GM19043 (cell line): ENCODE data around the gene SNX17.
"Not testable (repeated sequence)": the region's sequence is repeated elsewhere in the genome, so short reads cannot be mapped to it uniquely, and the experiment has no call there.

Source experiments
- ATAC-seq: cut with Tn5 transposase; IDR thresholded peaks from one replicate; pipeline ENCODE4 v1.9.1; 2021; ENCODE audit warnings: low read depth; ENCODE audit not compliant: unreplicated experiment

Gene SNX17

GRCh38 chr2:27393225-27393624 is 22.8 kb downstream of the SNX17 start:
- no peak for ATAC-seq

DNA sequence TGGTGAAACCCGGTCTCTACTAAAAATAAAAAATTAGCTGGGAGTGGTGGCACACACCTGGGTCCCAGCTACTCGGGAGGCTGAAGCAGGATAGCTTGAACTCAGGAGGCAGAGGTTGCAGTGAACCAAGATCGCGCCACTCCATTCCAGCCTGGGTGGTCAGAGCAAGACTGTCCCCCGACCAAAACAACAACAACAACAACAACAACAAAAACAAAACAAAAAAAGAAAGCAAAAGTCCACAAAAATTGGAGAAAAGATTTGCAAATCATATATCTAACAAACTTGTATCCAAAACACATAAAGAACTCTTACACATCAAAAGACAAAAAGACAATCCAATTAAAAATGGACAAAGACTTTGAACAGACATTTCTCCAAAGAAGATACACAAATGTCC is 28.5 kb downstream of the SNX17 start:
- no peak for ATAC-seq

- no peak for ATAC-seq
These were observed 30.1 kb downstream of the SNX17 start for GRCh38 chr2:27400348-27401135.

- no peak for ATAC-seq
These were observed 37.5 kb downstream of the SNX17 start for GRCh38 chr2:27407798-27408491.

GRCh38 chr2:27408601-27409320 is 38.3 kb downstream of the SNX17 start:
- ATAC-seq, result peak; percentile 5

DNA sequence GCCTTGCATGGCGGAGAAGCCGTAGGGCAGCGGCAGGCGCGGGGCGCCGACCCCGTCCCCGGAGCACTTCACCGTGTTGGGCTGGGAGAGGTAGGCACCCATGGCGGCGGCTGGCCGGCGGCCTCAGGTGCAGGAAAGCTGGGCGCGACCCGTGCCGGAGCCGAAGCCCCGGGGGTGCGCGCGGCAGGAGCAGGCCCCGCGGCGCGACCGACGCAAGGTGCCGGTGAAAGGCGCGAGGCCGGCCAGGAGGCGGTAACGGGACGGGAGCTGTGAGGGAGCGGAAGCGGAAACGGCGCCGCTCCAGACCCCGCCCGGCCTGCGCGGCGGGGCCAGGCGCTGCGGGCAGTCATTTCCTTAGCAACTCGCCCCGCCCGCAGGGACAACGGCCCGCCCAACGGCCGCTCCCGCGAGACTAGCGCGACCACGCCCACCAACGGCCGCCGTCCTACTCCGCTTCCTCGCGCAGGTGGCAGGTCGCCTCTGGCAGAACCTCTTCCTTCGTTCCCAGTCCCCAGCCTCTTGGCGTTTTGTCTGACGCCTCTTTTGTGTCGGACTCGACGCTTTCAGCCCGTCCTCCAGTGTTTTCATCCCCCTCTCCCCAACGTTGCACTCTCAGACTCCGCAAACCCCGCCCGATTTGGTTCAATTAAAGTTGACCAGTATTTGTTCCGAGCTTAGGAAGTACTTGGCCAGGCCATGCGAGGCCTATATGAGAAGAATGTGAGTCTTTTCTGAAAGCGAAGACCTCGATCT is 39.1 kb downstream of the SNX17 start, which contains the start of gene PPM1G:
PPM1G (minus strand) TSS at position 271 of the 753 bp plus-strand sequence; CDS start at position 102, 169 bp downstream.
- ATAC-seq, result peak; percentile 93

DNA sequence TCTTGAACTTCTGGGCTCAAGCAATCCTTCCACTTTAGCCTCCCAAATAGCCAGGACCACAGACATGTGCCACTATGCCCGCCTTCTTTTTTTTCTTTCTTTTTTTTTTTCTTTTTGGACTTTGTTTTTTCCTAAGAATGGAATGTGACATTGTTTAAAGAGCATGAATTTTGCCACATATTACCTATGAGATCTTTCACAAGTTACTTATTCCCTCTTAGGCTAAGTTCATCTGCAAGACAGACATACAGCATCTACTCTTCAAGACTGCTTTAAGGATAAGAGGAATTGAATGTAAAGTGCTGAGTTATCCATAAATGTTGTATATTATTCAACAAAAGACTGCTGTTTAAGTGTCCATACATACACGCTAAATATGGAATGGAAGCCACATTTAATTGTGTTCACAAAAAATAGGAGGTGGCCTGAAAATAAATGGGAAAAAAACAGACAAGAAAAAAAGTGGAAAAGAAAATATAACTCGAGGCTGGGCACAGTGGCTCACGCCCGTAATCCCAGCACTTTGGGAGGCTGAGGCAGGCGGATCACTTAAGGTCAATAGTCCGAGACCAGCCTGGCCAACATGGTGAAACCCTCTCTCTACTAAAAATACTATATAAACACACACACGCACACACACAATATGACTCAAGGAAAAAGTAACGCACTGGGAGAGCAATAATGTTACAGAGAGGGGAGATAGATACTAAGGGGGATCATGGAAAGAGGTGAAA is 42.2 kb downstream of the SNX17 start:
- ATAC-seq, result no peak

GRCh38 chr2:27416151-27416550 is 45.7 kb downstream of the SNX17 start:
- ATAC-seq, result no peak

DNA sequence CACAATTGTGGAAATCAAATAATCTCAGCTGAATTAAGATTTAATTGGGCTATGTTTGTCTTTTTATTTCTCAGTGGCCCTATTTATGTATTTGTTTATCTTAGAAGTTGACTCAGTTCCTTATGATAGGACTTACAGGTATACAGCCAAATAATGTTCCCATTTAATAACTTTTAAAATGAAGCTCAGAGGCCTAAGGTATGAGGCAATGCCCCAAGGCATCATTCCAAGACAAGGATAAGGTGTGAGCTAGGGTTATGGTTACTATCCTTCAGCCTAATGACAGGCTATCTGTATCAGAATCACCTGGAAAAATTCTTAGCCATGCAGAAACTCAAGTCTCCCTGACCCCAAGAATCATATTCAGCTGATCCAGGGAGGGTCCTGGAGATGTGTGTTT is 50.6 kb downstream of the SNX17 start:
- ATAC-seq, result no peak

DNA sequence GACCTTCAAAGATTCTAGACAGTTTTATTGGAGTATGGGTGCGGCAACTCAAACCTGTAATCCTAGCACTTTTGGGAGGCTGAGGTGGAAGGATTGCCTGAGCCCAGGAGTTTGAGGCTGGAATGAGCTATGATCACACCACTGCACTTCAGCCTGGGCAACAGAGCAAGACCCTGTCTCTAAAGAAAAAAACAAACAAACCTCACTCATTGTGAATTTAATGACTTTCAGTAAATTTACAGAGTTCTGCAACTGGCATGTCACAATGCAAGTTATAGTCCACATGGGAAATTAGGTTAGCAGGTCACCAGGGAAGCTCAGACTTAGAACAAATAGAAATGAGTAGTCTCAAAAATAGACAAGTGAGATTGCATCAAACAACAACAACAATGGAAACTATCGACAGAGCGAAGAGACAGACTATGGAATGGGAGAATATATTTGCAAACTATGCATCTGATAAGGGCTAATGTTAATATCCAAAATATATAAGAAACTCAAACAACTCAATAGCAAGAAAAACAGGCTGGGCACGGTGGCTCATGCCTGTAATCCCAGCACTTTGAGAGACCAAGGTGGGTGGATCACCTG is 51.3 kb downstream of the SNX17 start:
- ATAC-seq, result no peak

DNA sequence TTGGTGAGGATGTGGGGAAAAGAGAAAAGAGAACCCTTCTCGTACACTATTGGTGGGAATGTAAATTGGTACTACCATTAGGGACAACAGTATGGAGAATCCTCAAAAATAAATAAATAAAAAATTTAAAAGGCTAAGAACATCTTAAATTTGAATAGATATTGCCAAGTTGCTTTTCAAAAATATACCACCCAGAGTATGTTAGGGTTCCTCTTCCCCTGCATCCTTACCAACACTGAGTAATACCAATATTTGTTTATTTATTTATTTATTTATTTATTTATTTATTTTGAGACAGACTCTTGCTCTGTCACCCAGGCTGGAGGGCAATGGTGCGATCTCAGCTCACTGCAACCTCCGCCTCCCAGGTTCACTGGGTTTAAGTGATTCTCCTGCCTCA is 52.5 kb downstream of the SNX17 start:
- ATAC-seq, result no peak

- not testable (repeated sequence) for ATAC-seq
These were observed 54.6 kb downstream of the SNX17 start for GRCh38 chr2:27425039-27425438.
